GM18507 (cell line): ENCODE measurements around the gene GABPB1.

Experiments used
- DNase-seq: peaks from one replicate; pipeline ENCODE4 v3.0.0; 2011; ENCODE audit warnings: low read depth; ENCODE audit not compliant: insufficient read length; ENCODE audit errors: extremely low spot score
- FAIRE-seq: peaks from 2 replicates; lab custom pipeline; 2011; peaks lifted over from hg19 to GRCh38; lab: Jason Lieb, UNC

GABPB1 gene

GRCh38 chr15:50295966-50296365 lies 59.0 kb downstream of the GABPB1 start:
- no peak for DNase-seq
- no peak for FAIRE-seq

- DNase-seq (no peak), FAIRE-seq (no peak)
Observed at GRCh38 chr15:50289749-50290148, 65.2 kb downstream of the GABPB1 start.

DNA sequence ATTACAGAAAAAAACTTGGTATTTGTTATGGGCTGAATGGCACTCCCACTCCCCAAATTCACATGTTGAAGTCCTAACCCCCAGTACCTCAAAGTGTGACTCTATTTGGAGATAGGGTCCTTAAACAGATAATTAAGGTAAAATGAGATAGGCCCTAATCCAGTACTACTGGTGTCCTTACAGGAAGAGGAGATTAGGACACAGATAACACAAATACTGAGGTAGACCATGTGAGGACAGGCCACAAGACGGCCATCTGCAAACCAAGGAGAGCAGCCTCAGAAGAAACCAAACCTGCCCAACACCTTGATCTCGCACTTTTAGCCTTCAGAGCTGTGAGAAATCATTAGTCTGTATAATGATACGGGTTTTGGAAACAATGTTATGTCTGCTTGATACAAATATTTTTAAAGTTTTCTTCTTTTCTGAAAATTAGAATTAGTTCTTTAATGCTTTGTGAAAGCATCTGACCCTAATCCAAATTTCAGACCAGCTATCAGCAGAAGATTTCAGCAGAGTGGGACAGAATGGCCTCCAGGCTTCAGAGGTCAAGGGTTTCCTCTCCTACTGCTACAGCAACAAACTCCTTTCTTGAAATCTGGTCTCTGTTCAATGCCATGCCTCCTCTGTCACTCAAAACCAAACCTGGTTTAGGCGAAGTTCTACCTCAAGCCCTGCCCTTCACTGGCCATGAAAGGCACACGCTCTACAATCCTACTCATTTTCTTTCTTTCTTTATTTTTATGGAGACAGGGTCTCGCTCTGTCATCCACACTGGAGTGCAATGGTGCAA lies 67.5 kb downstream of the GABPB1 start:
- no peak for DNase-seq
- FAIRE-seq: no peak

GRCh38 chr15:50281427-50281826 lies 73.6 kb downstream of the GABPB1 start:
- no peak for FAIRE-seq

DNA sequence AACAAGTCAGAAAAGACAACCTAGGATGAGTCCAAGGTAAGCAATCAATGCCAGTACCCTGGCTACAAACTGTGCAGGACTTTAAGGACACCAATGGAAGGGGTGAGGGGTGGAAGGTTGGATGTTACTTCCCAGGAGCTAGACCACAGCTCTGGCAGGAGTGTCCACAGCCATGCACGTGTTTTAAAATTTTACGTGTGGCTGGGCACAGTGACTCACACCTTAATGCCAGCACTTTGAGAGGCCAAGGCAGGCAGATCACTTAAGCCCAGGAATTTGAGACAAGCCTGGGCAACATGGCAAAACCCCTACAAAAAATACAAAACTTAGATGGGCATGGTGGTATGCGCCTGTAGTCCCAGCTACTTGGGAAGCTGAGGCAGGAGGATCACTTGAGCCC lies 74.7 kb downstream of the GABPB1 start:
- no peak for DNase-seq
- no peak for FAIRE-seq

More at GRCh38 chr15:50281427-50281826, 73.6 kb downstream of the GABPB1 start:
- no peak for DNase-seq

- DNase-seq (no peak), FAIRE-seq (no peak)
Observed at GRCh38 chr15:50278496-50278895, 76.5 kb downstream of the GABPB1 start.

- FAIRE-seq: no peak
- no peak for DNase-seq
Observed at GRCh38 chr15:50277370-50277769, 77.6 kb downstream of the GABPB1 start.

- FAIRE-seq (no peak), DNase-seq (no peak)
Observed at GRCh38 chr15:50275908-50276307, 79.1 kb downstream of the GABPB1 start.

- FAIRE-seq (no peak), DNase-seq (no peak)
Observed at GRCh38 chr15:50275091-50275490, 79.9 kb downstream of the GABPB1 start.

GRCh38 chr15:50267577-50267976 lies 87.4 kb downstream of the GABPB1 start:
- FAIRE-seq (no peak), DNase-seq (no peak)

DNA sequence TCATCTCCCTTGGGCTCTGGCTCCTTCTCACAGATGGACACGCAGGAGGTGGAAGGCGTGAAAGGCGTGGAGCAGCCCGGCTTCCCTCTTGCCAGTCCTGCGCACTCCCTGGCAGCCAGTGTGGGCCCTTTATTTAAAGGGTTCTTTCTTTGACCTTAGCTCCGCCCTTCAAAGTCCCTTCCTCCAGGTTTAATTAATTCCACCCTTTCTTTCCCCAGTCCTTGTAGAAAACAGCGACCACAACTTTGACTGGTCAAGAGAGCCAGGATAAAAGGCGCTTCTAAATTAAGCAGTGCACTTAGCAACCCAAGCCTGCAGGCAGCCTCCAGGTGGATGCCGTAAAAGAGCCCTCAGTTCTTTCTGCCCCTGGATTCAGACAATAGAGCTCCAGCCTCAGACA lies 89.4 kb downstream of the GABPB1 start, which contains the start of gene HDC:
TSS of gene HDC (minus strand) at position 107 of the 400 bp plus-strand sequence. CDS start at position 4, 103 bp downstream.
- no peak for FAIRE-seq
- DNase-seq: no peak

- no peak for FAIRE-seq
- DNase-seq: no peak
Observed at GRCh38 chr15:50262533-50262932, 92.5 kb downstream of the GABPB1 start.

- DNase-seq: no peak
- FAIRE-seq: no peak
Observed at GRCh38 chr15:50261981-50262380, 93.0 kb downstream of the GABPB1 start.

GRCh38 chr15:50260969-50261496 lies 94.0 kb downstream of the GABPB1 start:
- DNase-seq: no peak
- no peak for FAIRE-seq

DNA sequence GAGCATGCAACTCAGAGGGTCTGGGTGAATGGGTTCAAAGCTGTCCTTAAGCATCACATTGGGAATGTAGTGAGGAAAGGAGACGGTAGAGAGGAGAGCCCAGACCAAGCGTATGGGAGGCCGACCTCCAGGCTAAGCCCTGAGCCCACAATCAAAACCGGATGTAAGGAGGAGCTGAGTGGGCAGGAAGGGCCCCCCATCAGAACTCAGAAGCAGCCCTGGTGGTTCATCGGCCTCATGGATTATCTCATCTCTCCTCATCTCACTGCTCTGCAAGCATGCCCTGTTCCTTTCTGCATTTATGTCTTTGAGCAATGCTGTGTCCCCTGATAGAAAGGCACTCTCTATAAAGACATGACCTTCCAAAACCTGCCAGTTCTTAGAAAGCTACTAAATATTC lies 95.7 kb downstream of the GABPB1 start:
- DNase-seq (no peak), FAIRE-seq (no peak)

DNA sequence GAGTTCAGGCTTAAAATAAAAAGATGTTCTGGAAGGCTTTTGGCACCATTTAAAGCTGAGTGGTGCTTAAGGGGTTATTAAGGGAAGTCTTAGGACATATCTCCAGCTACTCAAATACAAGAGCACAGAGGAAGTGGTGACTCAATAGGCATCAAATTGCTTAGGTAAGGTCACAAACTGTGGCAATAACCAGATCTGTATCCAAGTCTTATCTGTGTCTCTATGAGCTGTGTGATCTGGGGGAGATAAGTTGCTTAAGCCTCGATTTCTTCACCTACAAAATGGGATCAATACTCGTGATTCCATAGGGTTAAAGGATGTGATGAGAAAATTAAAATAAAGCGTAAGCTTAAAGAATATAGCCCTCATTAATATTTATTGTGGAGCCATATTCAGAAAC lies 97.1 kb downstream of the GABPB1 start:
- no peak for DNase-seq

DNA sequence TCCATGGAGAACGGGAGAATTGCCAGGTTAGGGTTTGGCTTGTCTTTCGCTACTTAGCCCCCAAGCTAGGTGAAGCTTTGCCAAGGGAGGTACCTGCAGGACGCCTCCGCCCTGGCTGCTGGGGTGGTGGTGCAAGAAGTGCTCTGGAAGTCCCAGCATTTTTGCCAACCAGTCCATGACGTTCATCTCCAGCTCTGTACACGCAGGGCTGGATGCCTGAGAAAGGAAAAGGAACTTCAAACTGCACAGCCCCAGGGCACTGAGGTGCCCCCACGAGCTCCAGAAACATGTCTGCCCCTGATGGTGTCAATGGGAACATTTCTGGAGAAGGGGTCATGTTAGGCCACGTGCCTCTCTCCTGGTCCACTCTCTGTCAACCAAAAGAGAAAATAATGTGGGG lies 97.7 kb downstream of the GABPB1 start:
- DNase-seq: no peak
- FAIRE-seq: no peak

More for the DNA sequence above, 97.1 kb downstream of the GABPB1 start:
- FAIRE-seq: no peak

DNA sequence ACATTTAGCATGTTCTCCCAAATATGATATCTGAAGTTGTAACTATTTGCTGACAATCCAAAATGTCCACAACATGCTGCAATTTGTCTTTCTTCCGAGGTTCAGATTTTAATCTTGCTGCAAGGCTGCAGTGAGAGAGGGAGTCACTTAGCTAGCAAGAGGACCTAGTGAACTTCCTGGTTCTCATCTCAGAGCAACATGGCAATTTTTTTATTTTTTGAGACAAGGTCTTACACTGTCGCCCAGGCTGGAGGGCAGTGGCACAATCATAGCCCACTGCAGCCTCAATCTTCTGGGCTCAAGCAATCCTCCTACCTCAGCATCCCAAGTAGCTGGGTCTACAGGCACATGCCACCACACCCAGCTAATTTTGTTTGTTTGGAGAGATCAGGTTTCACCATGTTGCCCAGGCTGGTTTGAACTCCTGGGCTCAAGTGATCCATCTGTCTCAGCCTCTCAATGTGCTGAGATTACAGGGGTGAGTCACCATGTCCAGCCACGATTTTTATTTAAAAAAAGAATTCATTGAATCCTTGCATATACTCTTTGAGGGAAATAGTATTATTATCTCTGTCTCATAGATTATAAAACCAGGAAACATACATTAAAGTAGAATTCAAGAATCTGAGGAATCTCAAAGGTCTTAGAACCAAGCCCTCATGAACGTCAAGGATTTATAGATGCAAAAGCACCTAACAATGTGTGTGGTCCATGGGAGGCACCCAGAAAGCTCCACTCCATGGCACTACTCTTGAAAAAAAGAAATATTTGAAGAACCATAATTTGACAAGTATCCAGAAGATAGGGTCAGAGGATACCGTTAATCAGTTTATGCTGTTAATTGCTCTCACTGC lies 98.6 kb downstream of the GABPB1 start:
- no peak for DNase-seq
- no peak for FAIRE-seq

DNA sequence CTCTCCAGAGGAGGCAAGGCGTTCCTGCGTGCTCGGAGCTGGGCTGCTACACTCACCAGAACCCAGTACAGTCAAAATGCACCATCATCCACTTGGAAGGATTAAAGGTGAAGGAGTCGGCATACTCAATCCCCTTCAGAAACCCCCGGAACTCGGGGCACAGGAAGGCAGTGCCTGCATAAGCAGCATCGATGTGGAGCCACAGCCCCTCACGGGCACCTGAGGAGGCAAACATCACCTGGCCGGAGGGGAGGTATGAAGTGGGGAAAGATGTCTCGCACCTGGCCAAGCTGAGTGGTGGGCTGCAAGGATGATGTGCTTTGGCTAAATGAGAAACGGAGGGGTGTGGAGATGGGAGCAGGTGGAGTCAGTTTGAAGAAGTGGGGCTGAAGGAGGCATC lies 102.4 kb downstream of the GABPB1 start:
- DNase-seq: no peak
- no peak for FAIRE-seq

- FAIRE-seq (no peak), DNase-seq (no peak)
Observed at GRCh38 chr15:50251638-50252182, 103.3 kb downstream of the GABPB1 start.
